Kidney epithelial cell (primary cell): ENCODE results near the gene ERAL1. TPM values are rescaled to one million over a fixed set of nuclear protein-coding genes. Genes with fewer than 3 reads are reported as not detected.
"Not testable (repeated sequence)": the region's sequence is repeated elsewhere in the genome, so short reads cannot be mapped to it uniquely, and the experiment has no call there.

Experiments used
- DNase-seq: peaks from one replicate; pipeline ENCODE4 v3.0.0-alpha.2; 2010; ENCODE audit warnings: low read depth
- H3K27me3 ChIP-seq: 2 replicates; pipeline ENCODE4 v1.6.0; 2011; ENCODE audit warnings: low read length; ENCODE audit not compliant: control insufficient read depth, insufficient read depth
- H3K36me3 ChIP-seq: 2 replicates; pipeline ENCODE4 v1.5.1; 2011; ENCODE audit warnings: low read length; ENCODE audit not compliant: control insufficient read depth, insufficient read depth
- H3K4me3 ChIP-seq: 2 replicates; pipeline ENCODE4 v1.5.1; 2011; ENCODE audit warnings: low read depth, mild to moderate bottlenecking, control low read depth, low read length
- total RNA-seq: library from RNA; depleted of rRNA; stranded (reverse); fragments of >200 nt; gene quantifications from 2 replicates; pipeline ENCODE4 v1.2.3, GENCODE V29; 2015
- TF ChIP-seq, protein P1 (sequence below): IDR thresholded peaks from 2 replicates; pipeline ENCODE4 v1.5.1; 2011; ENCODE audit warnings: mild to moderate bottlenecking, moderate library complexity, low read length, control low read depth, inconsistent platforms; ENCODE audit not compliant: insufficient read depth, poor library complexity, severe bottlenecking

ERAL1 gene
- total RNA-seq, 1 donor from 2014 or later: 54.9 TPM

DNA sequence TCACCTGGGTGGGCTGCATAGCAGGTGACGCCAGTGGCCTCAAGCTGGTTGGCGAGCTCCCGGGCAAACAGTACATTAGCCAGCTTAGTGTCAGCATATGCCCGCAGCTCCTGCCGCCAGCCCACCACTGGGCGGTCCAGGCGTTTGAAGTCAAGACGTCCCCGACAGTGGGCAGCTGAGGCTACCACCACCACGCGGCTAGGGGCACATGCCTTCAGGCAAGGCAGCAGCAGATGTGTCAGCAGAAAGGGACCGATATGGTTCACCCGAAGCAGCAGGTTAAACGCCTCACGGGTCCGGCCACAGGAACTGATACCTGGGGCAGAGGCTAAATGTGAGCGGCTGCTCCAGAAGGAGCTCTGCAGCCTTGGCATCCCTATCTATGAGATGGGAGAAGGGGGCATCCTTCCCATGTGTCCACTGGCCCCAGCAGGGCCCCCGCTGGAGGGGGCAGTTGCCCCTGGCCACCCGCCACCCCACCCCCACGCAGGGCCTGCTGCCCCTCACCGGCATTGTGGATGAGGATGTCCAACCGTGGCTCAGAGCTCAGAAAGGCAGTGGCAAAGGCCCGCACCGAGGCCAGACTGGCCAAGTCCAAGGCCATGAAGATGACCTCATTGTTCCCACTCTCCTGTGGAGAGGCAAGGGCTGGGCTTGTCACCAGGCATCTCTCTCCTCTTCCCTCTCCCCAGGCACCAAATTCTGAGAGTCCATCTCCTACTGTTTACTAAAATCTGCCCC is 46.3 kb downstream of the ERAL1 start:
- no peaks in the 10 kb centered on the region for H3K27me3 ChIP-seq
- DNase-seq: no peak
- peaks cover 1% of the 10 kb centered on the region for H3K36me3 ChIP-seq
- H3K4me3 ChIP-seq: no peak overlapping the region
- TF ChIP-seq, protein P1, sequence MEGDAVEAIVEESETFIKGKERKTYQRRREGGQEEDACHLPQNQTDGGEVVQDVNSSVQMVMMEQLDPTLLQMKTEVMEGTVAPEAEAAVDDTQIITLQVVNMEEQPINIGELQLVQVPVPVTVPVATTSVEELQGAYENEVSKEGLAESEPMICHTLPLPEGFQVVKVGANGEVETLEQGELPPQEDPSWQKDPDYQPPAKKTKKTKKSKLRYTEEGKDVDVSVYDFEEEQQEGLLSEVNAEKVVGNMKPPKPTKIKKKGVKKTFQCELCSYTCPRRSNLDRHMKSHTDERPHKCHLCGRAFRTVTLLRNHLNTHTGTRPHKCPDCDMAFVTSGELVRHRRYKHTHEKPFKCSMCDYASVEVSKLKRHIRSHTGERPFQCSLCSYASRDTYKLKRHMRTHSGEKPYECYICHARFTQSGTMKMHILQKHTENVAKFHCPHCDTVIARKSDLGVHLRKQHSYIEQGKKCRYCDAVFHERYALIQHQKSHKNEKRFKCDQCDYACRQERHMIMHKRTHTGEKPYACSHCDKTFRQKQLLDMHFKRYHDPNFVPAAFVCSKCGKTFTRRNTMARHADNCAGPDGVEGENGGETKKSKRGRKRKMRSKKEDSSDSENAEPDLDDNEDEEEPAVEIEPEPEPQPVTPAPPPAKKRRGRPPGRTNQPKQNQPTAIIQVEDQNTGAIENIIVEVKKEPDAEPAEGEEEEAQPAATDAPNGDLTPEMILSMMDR: no peak

DNA sequence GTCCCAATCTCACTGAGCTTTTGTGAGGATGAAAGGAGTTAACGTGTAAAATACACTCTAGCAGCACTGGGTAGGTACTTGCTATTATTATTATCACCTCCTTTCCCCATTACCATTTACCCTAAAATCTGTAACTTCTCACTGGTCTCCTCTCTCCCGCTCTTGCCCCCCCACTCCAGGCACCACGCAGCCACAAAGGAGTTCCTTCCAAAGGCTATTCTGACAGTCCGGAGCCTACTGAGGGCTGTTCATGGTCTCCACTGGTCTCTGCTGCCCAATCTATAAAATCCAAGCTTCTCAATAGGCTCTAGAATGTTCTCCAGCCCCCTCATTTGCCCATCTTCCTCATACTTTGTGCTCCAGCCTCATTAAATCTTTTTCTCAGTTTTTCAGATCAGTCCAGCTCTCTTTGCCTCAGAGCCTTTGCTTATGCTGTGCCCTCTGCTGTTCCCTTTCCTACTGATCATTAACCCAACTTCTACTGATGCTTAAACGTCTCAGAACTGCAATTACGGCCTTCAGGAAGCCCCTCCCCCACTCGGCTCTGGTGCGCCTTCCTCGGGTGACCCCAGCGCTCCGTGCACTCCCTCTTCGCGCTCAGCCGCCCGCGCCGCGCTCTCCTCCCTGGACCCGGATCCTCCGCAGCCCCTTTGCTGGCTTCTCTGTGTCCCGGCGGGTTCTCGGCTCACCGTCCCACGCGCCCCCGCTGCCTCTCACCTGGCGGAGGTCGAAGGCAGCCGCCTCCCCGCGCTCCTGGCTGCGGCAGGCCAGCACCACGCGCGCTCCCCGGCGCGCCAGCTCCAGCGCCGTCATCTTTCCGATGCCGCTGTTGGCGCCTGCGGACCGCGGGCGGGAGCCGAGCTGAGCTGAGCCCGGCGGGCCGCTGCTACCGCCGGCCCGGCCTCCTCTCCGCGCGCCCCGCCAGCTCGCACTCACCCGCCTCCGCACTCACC is 47.3 kb downstream of the ERAL1 start:
- no peak for DNase-seq
- TF ChIP-seq, protein P1: no peak
- peaks cover 1% of the 10 kb centered on the region for H3K36me3 ChIP-seq
- H3K4me3 ChIP-seq: peak overlapping the region; percentile 64
- no peaks in the 10 kb centered on the region for H3K27me3 ChIP-seq

DNA sequence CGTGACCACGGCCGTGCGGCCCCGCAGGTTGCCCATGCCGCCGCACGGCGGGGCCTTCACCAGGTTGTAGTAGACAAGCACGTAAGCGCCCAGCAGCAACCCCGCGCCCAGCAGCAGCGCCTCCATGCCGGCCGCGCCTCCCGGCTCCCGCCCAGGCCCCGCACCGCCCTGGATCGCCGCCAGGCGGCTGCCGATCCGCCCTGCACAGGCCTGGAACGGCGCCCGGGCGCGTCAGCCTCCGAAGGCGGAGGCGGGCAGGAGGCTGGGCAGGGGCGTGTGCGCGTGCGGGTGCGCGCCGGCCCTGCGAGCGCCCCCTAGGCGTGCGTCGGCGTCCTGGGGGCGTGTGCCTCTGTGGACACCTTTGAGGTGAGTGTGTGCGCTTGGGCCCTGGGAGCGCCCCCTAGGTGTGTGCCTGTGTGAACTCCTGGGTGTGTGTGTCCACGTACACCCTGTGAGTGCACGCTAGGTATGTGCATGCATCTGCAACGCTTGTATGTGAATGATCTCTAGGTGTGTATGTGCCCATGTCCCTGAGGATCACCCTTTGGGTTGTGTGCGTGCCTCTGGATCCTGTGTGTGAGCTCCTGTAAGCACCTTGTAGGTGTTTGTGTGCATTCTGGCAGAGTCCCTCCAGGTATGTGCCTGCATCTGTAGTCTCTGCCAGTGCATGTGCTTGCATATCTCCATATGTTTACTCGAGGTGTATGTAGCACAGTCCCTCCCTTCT is 48.2 kb downstream of the ERAL1 start, which contains the start of gene DHRS13:
Gene DHRS13 (minus strand): TSS at position 261 of the 727 bp plus-strand sequence. CDS start 135 bp downstream, at position 126.
- Histone ChIP-seq H3K36me3 (peaks cover 1% of the 10 kb centered on the region), H3K4me3 (peak within 1 kb of the TSS; percentile 64), H3K27me3 (no peaks in the 10 kb centered on the region)
- peak; percentile 54 for DNase-seq
- TF ChIP-seq, protein P1: peak; percentile 93

DNA sequence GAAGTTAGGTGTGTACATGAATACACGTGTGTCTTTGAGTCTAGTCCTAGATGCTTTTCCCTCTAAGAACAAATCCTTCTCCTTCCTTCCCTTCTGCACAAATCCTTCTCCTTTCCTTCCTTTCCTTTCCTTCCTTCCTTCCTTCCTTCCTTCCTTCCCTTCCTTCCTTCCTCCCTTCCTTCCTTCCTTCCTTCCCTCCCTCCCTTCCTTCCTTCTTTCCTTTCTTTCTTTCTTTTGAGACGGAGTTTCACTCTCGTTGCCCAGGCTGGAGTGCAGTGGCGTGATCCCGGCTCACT is 48.7 kb downstream of the ERAL1 start:
- not testable (repeated sequence) for H3K36me3 ChIP-seq, H3K4me3 ChIP-seq, DNase-seq, H3K27me3 ChIP-seq

DNA sequence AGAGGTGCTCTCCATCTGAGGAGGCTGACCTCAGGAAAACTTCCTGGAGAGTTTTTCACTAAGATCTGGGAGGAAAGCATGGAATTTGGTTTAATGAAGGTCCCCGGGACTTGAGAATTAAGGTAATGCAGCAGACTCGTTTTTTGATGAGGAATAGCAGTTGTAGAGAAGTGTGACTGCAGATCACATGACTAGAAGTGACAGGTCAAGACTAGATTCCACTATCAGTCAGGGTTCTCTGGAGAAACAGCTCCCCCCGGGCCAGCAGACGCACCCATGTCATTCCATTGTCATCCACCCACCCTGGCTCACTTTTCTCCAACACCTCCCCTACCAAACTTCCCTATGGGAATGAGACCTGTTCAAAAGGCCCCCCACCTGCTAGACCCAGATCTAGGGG is 50.0 kb downstream of the ERAL1 start:
- DNase-seq: no peak
- Histone ChIP-seq H3K27me3 (no peaks in the 10 kb centered on the region), H3K4me3 (no peak overlapping the region), H3K36me3 (peaks cover 1% of the 10 kb centered on the region)
- TF ChIP-seq, protein P1: no peak

DNA sequence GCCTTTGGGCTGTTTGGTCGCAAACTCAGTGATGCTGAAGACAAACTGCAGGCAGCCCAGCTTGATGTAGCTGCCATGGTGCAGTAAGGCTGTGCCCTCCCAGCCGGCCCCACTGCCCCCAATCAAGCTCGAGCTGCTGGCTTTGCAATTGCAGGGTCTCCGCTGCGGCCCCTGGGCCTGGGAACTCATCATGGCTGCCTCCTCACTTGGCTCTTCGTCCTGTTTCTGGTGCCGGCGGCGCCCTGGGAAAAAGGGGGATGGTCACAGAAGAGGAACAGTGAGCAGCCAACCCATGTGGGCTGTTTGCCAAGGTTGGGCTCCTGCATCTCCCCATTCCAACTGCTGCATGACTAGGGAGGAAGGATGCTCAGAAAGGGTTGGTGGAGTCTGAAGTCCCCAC is 51.5 kb downstream of the ERAL1 start:
- peaks cover 2% of the 10 kb centered on the region for H3K36me3 ChIP-seq
- DNase-seq: no peak
- no peak overlapping the region for H3K4me3 ChIP-seq
- TF ChIP-seq, protein P1: no peak
- H3K27me3 ChIP-seq: no peaks in the 10 kb centered on the region
